Activated T-helper 1 cell treated with anti-CD3 and anti-CD28 coated beads, Interleukin-2, amount 50 U/mL, for 16 hours (primary cell): Measurements from ENCODE around the gene TREML2.

Experiments
- DNase-seq, 2 donors: peaks; one replicate each; pipeline ENCODE4 v3.0.0-alpha.2; 2020; ENCODE audit warnings: low read depth in 1 of 2, low spot score in 1 of 2

The TREML2 gene

DNA sequence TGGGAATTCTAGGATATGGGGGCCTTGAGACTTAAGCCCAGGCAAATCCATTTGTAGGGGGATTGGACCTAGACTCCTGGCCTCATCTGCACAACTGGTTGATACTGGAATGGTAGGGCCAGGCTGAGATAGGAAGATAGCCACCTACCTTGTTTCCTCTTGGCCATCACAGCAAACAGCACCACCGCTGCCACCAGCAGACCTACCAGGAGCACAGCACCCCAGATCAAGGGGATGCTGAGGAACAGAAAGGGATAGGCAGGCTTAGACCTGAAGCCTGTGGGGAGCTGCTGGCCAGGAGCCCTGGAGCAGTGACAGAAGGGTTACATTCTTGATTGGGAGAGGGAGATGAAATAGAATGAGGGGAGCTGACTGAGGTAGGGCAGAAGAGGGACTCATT lies 50.3 kb downstream of the TREML2 start:
- no peak for DNase-seq

DNA sequence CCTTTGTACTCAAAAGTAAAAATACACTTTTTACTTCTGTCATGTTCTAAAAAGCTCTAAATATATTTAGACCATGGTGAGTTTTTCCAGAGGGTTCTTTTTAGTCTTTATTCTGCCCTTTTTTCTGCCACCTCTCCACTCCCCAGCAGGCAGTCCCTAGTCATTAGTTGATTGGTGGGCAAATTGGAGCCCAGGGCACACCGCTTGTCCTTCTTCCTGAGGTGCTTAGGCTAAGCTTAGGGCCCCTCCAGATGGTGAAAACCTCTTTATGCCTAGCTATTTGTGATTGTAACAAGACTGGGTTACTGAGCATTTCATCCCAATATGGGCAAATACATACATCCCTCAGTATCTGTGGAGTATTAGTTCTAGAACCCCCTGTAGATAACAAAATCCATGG lies 53.0 kb downstream of the TREML2 start:
- DNase-seq = no peak
